Head of caudate nucleus (tissue), 42 donors: ENCODE measurements around the gene ERAS.
A peak's percentile ranks its signal among the peaks of the same experiment; 100 is the strongest.
"Not testable (repeated sequence)": the region's sequence is repeated elsewhere in the genome, so short reads cannot be mapped to it uniquely, and the experiment has no call there.

Experiments
- DNase-seq, 42 donors: peaks; one replicate each; pipeline versions ENCODE4 v3.0.0 to v3.0.0-alpha.2; 2020 to 2021; ENCODE audit warnings: mixed read lengths in 7 of 42
- intact Hi-C: fragments of 100-400 bp; cut with DNase I; formaldehyde crosslinking; loops from one replicate; pipeline ENCODE4 v1.15.0; 2022

Gene ERAS

DNA sequence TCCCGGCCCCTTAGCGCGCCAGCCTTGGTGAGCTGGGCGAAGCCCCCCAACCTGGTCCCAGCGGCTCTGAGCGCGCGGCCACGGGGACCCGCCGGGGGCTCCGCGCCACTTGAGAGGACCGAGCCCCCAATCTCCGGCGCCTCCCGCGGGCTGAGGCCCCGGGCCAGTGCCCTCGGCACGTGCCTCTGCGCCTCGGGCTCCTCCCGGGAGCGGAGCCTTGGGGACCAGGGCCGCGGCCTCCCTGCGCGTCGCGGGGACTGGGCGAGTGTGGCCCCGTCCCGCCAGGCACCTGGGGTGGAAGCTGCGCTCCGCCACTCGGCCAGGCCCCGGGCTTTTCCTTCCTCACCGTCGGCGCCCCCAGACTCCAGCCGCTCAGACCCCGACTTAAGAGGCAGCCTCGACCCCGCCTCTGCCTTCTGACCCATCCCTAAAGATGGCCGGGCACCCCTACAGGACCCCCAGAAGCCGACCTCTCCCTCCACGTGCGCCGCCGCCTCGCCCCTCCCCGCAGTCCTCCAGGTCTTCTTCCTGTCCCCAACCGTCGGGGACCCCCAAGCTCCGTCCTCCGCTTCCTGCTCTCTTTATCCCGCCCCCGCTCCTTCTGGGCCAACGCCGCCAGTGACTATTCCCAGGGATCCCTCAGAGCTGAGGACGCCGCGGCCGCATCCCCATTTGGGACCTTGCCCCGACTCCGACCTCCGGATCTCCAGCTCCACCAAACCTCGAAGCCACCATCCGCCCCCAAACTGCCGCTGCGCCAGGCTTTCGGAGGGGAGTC lies 752 bp downstream of the ERAS start:
- intact Hi-C loops, result no loop called here
- peak in 2 of 42 donors; percentile 3 to 22 for DNase-seq

DNA sequence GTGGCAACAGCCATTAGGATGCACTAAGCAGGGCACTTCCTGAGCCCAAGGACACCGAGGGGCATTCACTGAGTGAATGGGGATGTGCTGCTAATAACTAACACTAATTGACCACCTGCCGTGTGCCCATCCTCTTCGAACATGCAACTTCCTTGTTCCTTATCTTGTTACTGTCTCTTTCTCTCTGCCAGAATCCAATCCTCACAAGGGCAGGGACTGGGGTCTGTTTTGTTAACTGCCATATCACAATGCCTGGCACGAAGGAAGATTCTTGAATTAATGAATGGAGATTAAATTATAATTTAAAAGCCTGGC lies 1.3 kb downstream of the ERAS start:
- intact Hi-C loops, result no loop called here
- DNase-seq, result no peak

DNA sequence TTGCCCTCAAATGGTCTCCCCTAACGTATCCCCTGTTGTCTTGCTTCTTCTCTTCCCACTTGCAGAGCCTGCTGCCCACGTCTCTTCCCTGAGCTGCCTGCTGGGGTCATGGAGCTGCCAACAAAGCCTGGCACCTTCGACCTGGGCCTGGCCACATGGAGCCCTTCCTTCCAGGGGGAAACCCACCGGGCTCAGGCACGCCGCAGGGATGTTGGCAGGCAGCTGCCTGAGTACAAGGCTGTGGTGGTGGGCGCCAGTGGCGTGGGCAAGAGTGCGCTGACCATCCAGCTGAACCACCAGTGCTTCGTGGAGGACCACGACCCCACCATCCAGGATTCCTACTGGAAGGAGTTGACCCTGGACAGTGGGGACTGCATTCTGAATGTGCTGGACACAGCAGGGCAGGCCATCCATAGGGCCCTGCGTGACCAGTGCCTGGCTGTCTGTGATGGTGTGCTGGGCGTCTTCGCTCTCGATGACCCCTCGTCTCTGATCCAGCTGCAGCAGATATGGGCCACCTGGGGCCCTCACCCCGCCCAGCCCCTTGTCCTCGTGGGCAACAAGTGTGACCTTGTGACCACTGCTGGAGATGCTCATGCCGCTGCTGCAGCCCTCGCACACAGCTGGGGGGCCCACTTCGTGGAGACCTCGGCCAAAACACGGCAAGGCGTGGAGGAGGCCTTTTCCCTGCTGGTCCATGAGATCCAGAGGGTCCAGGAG lies 2.9 kb downstream of the ERAS start:
- intact Hi-C loops, result no loop called here

DNA sequence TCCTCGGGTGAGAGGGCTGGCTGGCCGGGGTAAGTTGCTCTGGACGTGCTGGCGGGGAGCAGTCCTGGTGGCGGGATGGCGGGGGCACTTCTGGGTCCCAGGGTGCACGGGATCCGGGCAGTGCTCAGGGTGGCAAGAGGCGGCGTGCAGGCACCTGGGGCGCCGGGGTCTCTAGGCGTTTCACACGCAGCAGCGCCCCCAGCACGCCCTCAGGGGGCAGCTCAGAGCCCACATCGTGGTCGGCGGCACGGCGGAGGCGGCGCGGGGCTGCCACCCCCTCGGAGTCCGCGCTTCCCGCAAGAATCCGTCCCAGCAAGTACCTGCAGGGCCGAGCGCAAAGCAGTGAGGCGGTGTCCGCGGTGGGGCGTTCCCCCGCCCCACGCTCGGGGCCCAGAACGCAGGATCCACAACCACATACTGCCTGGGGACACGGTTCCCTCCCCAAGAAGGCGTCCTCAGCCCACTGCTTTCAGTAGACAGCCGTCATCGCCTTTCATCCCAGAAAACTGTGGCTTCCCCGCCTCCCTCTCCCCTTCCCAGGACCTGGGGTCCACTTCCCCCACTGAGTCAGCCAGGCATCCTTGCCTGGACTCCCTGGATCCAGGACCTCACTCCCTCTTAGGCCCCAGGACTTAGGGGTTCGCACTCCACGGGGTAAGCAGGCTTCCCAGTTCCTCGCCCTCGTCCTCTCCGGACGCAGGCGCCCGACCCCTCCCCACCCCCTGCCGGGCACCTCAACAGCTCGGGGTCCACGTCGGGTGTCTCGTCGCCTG lies 5.0 kb downstream of the ERAS start:
- intact Hi-C loops, result no loop called here
- DNase-seq, result peak in 1 of 42 donors; percentile 5

More for the DNA sequence above, 2.9 kb downstream of the ERAS start:
- peak in 1 of 42 donors; percentile 3 for DNase-seq

DNA sequence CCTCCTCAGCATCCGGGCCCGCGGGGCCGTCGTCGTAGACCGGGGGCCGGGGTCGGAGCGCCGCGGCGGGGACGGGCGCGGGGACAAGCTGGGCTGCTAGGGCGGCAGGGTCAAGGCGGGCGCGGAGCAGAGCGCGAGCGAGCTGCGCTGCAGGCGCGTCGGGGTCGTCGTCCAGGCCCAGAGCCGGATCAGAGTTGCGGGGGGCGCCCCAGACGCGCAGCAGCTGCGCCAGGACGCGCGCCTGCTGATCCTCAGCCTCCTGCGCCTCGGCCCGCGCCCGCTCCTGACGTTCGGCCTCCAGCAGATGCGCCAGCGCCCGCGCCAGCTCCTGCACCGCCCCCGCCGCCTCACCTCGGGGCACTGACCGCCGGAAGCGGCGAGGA lies 5.6 kb downstream of the ERAS start:
- intact Hi-C loops, result no loop called here
- peak in 2 of 42 donors; percentile 1 to 29 for DNase-seq

DNA sequence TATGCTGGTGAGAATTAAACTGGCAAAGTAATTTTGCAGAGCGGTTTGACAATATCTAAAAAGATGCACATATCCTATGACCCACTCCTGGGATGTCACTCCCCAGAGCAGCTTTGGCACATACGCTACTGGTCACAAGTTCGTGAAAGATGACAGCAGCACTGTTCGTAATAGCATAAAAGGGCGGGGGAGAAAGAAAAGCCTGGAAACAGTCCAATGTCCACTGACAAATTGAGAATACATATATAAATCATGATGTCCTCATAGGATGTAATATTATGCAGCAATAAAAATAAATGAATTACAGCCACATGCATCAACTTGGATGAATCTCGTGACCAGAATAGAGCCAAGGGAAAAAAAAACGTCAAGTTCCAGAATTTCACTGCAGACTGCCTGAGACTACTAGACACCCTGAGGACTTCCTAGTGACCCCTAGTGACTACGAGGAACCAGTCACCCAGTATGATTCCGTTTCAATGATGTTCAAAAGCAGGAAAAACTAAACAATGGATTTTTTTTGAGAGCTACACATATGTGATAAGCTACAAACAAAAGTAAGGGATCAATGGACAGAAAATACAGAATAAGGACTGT lies 7.3 kb downstream of the ERAS start:
- intact Hi-C loops, result no loop called here
- DNase-seq, result peak in 1 of 42 donors; percentile 10

DNA sequence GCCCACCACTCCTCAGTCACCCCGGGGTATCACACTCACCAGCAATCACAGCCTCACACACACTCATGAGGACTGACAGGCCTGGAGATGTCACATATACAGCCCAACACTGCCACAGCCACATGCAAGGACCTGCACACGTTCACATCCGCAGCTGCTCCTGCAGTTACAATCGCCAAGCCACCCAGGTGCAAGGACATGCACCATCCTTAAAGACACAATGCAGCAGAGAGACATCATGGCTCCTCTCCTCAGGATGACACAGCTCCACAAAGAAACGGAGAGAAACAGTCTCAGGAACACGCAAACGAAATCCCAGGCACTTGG lies 8.0 kb downstream of the ERAS start:
- intact Hi-C loops, result no loop called here
- peak in 2 of 42 donors; percentile 22 to 35 for DNase-seq

DNA sequence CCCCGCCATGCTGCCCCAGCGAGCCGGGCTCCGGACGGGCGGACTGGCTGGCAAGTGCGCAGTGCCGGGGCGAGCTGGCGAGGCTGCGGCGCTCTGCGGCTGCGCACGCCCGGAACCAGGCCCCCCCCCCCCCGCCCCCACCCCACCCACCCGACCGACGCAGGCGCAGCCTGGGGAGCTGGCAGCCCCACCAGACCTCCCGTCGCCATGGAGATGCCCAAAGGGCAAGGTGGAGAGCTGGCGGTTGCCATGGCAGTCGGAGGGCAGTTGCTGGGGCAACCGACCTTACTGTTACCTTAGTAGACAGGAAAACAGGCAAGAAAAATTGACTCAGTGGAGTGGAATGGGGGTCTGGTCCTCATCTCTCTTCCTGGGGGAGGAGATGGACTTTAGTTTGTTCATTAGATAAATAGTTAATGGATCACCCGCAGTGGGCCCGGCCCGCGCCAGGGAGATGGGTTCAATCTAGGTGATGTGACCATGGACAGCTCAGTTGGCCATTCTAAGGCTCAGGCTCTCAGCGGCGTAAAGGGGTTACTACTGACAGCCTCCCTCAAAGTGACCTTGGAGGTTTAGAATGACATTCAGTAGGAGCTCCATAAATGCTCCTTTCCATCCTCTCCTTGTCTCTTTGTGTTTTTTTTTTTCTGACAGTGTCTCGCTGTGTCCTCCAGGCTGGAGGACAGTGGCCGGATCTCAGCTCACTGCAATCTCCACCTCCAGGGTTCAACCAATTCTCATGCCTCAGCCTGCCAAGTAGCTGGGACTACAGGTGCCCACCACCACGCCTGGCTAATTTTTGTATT lies 9.4 kb downstream of the ERAS start, which contains the start of gene PCSK1N:
TSS of gene PCSK1N (minus strand) at position 87 of the 806 bp plus-strand sequence. CDS start at position 9, 78 bp downstream.
- DNase-seq, result peak; percentile 4 to 85 (median 67)

DNA sequence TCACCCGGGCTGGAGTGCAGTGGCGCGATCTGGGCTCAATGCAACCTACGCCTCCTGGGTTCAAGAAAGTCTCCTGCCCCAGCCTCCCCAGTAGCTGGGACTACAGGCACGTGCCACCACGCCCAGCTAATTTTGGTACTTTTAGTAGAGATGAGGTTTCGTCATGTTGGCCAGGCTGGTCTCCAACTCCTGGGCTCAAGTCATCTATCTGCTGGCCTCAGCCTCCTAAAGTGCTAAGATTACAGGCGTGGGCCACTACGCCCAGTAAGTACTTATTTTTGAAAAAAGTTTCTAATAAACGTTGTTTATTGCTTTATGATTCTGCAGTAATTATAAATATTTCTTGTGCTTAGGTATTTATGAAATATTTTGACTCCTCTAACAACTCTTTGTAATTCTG lies 13.4 kb downstream of the ERAS start:
- no peak for DNase-seq
- intact Hi-C loops, result no loop called here

More for the DNA sequence above, 9.4 kb downstream of the ERAS start, which contains the start of gene PCSK1N:
- intact Hi-C loops, result no loop called here

DNA sequence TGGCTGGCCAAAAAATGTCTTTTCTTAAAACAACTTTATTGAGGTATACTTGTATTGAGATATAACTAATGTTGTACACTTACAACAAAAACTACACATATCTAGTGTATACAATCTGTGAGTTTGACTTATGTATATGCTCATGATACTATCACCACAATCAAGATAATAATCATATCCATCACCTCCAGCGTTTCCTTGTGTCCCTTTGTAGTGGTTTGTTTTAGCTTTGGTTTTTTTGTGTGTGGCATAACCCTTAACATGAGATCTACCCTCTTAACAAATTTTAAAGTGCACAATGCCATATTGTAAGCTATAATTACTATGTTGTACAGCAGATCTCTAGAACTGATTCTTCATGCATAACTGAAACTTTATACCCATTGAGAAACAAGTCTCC lies 22.5 kb downstream of the ERAS start:
- intact Hi-C loops, result no loop called here
- DNase-seq, result no peak

DNA sequence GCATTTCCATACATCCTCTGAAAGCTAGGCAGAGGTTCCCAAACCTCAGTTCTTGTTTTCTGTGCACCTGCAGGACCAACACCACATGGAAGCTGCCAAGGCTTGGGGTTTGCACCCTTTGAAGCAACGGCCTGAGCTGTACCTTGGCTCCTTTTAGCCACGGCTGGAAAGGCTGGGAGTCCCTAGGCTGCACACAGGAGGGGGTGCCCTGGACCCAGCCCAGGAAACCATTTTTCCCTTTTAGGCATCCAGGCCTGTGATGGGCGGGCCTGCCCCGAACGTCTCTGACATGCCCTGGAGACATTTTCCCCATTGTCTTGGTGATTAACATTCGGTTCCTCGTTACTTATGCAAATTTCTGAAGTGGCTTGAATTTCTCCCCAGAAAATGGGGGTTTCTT lies 26.5 kb downstream of the ERAS start:
- intact Hi-C loops, result no loop called here
- no peak for DNase-seq

DNA sequence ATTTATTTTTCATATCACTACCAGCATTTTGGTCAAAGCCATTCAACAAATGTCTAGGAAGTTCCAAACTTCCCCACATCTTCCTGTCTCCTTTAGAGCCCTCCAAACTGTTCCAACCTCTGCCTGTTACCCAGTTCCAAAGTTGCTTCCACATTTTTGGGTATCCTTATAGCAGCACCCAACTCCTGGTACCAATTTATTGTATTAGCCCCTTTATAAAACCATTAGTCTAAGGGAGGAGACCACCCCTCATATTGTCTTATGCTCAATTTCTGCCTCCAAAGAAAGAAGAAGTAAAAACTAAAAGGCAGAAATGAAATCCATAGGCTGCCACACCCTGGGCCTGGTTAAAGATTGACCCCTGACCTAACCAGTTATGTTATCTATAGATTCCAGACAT lies 27.2 kb downstream of the ERAS start:
- DNase-seq, result not testable (repeated sequence)

DNA sequence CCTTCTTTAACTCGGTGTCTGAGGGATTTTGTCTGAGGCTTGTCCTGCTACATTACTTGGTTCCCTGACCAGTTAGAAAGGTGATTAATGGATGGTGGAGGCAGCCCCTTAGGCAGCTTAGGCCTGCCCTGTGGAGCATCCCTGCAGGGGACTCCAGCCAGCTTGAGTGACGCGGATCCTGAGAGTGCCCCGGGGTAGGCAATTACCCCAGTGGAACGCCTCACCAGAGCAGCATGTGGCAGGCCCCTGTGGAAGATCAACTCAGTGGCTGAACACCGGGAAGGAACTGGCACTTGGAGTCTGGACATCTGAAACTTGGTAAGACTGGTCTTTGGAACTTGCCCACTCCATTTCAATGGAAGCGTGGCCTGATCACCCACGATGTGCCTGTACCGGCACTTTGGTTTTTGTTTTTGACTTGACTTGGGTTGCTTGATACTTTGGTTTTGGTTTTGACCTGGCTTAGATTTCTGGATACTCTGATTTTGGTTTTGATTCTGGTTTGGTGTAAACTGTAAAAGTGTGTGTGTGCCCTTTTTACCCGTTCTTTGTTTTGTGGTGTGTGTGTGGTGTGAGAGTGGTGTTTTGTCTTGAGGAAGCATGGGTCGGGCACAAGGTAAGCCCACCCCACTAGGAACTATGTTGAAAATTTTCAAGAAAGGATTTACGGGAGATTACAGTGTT lies 27.9 kb downstream of the ERAS start:
- DNase-seq, intact Hi-C loops: not testable (repeated sequence)

More for the DNA sequence above, 27.2 kb downstream of the ERAS start:
- intact Hi-C loops, result not testable (repeated sequence)

DNA sequence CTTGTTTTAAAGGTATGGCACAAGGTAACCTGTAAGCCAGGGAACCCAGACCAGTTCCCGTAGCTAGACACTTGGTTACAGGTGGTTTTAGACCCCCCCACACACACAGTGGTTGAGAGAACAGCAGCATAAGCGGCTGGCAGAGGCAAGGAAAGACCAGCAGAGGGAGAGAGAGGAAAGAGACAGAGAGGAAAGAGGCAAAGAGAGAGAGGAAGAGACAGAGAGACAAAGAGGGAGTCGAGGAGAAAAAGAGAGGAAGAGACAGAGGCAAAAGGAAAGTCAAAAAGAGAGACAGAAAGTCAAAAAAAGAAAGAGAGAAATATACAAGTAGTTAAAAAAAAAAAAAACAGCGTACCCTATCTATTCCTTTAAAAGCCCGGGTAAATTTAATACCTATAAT lies 28.6 kb downstream of the ERAS start:
- intact Hi-C loops, result no loop called here
- DNase-seq, result no peak

DNA sequence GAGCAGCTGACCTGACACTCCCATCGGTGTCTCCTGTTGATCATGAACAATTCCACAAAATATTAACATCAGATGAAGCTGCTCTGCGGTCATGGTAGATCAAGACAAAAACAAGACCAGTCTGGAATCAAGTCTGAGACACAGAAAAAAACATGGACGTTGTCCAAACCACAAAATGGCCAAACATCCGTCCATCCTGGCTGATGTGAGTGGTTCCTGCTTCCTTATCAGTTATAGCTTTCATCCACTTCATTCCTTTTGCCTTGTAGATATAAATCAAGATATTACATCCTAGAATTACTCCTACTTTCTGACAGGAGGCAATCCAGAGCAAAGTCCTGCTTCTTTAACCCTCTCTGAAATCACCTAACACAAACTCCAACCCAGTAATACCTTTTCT lies 37.9 kb downstream of the ERAS start:
- no peak for DNase-seq
- intact Hi-C loops, result no loop called here

DNA sequence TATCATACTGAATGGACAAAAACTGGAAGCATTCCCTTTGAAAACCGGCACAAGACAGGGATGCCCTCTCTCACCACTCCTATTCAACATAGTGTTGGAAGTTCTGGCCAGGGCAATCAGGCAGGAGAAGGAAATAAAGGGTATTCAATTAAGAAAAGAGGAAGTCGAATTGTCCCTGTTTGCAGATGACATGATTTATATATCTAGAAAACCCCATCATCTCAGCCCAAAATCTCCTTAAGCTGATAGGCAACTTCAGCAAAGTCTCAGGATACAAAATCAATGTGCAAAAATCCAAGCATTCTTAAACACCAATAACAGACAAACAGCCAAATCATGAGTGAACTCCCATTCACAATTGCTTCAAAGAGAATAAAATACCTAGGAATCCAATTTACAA lies 45.7 kb downstream of the ERAS start:
- DNase-seq, intact Hi-C loops: not testable (repeated sequence)

DNA sequence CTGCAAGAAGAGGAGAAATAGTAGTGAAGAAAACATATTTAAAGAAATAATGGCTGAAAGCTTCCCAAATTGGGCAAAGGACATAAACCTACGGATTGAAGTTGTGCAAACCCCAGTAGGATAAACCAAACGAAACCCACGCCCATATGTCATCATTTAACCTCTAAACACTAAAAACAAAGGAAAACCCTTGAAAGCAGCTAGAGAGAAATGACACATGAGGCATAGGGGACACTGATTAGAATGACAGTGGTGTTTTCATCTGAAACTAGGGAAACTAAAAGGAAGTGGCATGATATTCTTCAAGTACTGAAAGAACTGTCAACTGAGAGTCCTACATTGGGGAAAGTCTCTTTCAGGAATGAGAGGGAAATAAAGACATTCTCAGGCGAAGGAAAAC lies 50.6 kb downstream of the ERAS start:
- intact Hi-C loops, DNase-seq: not testable (repeated sequence)
